ENCODE data around the gene C16orf89.

The C16orf89 gene

DNA sequence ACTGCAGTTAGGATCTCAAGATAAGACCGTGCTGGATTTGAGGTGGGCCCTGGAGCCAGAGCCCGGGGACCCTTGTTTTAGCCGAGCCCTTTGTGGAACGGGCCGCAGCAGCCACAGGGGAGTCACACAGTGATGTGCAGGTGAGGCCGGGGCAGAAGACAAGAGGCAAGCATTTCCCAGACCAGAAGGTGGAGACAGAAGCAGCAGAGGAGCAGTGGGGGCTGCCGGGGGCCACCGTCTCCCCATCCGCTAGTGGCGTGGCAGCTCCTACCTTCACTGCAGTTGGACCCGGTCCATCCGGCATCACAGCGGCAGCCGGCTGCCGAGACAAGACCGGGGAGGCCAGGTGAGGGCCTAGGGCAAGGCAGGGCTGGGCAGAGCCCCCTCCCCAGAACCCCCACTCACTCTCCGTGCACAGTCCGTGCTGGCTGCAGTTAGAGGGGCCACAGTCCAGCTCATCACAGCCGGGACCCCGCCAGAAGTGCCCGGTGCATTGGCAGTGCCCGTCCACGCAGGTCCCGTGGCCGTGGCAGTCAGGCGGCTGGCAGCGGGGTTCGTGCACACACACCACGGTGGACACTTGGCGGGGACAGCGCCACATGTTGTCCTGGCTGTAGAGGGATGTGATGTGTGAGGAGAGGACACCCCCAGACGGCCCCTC is 38.1 kb downstream of the C16orf89 start:
- Histone ChIP-seq H3K36me3 (ENCODE audit: control insufficient read depth, insufficient read depth, low read length) (peaks cover 5% of the 10 kb centered on the region), H3K4me3 (ENCODE audit: extremely low read depth, insufficient read depth, low read length, poor library complexity, severe bottlenecking) (no peak overlapping the region), H3K27ac (ENCODE audit: low read depth, low read length, severe bottlenecking) (no peak overlapping the region), H3K4me1 (ENCODE audit: control insufficient read depth, insufficient read depth, low read length, poor library complexity, severe bottlenecking) (no peaks in the 10 kb centered on the region), H3K9me3 (ENCODE audit: control insufficient read depth, low read length) (no peaks in the 10 kb centered on the region)
- 91% methylated on average over 17 to 28 of the region's 32 CpGs for WGBS, 2 experiments (ENCODE audit: insufficient coverage in 2 of 2)

DNA sequence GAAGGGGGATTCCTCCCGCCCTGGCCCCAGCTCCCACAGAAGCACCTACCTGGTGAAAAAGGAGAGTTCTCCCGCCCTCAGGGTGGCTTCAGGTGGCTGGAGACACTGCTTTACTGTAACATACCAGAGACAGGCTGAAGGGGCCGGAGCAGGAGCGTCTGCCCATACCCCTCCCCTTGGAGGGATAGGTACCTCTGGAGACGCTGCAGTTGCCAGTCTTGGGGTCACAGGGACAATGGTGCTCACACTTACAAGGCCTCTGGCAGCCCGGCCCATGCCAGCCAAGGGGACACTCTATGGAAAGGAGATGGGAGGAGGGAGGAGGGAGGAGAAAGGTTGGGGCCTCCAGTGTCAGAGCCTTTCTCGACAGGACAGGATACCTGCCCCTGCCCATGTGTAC is 38.7 kb downstream of the C16orf89 start:
- WGBS, 2 experiments (ENCODE audit: insufficient coverage in 2 of 2) = 88 to 91% methylated on average over 7 of the region's 7 CpGs
- no peaks in the 10 kb centered on the region for H3K4me1 ChIP-seq (ENCODE audit: control insufficient read depth, insufficient read depth, low read length, poor library complexity, severe bottlenecking)
- H3K4me3 ChIP-seq (ENCODE audit: extremely low read depth, insufficient read depth, low read length, poor library complexity, severe bottlenecking) = no peak overlapping the region
- H3K27ac ChIP-seq (ENCODE audit: low read depth, low read length, severe bottlenecking) = no peak overlapping the region
- H3K36me3 ChIP-seq (ENCODE audit: control insufficient read depth, insufficient read depth, low read length) = peaks cover 5% of the 10 kb centered on the region
- no peaks in the 10 kb centered on the region for H3K9me3 ChIP-seq (ENCODE audit: control insufficient read depth, low read length)

DNA sequence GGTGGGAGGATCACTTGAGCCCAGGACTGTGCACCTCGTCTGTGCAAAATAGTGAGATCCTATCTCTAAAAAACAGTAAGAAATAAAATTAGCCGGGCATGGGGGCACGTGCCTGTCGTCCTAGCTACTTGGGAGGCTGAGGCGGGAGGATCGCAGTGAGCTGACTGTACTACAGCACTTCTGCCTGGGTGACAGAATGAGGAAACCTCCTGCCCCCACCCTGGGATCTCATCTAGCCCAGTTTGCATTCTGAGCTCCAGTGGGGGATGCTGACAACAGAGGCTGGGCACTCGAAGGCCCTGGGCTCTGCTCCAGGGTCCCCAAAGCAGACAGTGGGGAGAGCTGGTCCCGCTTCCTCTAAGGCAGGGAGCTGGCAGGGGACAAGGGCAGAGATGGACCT is 39.1 kb downstream of the C16orf89 start:
- Histone ChIP-seq H3K4me3 (ENCODE audit: extremely low read depth, insufficient read depth, low read length, poor library complexity, severe bottlenecking) (no peak overlapping the region), H3K9me3 (ENCODE audit: control insufficient read depth, low read length) (no peaks in the 10 kb centered on the region), H3K4me1 (ENCODE audit: control insufficient read depth, insufficient read depth, low read length, poor library complexity, severe bottlenecking) (no peaks in the 10 kb centered on the region), H3K36me3 (ENCODE audit: control insufficient read depth, insufficient read depth, low read length) (peaks cover 5% of the 10 kb centered on the region), H3K27ac (ENCODE audit: low read depth, low read length, severe bottlenecking) (no peak overlapping the region)
- 93% methylated on average over 4 to 7 of the region's 8 CpGs for WGBS, 2 experiments (ENCODE audit: insufficient coverage in 2 of 2)

- peaks cover 5% of the 10 kb centered on the region for H3K36me3 ChIP-seq (ENCODE audit: control insufficient read depth, insufficient read depth, low read length)
- no peak overlapping the region for H3K4me3 ChIP-seq (ENCODE audit: extremely low read depth, insufficient read depth, low read length, poor library complexity, severe bottlenecking)
- no peaks in the 10 kb centered on the region for H3K4me1 ChIP-seq (ENCODE audit: control insufficient read depth, insufficient read depth, low read length, poor library complexity, severe bottlenecking)
- WGBS, 2 experiments (ENCODE audit: insufficient coverage in 2 of 2) = 24 to 53% methylated on average over 12 to 15 of the region's 17 CpGs
- H3K27ac ChIP-seq (ENCODE audit: low read depth, low read length, severe bottlenecking) = no peak overlapping the region
- no peaks in the 10 kb centered on the region for H3K9me3 ChIP-seq (ENCODE audit: control insufficient read depth, low read length)
These were observed 40.6 kb downstream of the C16orf89 start for GRCh38 chr16:5025171-5025632.

GRCh38 chr16:5024632-5025031 is 41.1 kb downstream of the C16orf89 start:
- Histone ChIP-seq H3K27ac (ENCODE audit: low read depth, low read length, severe bottlenecking) (no peak overlapping the region), H3K36me3 (ENCODE audit: control insufficient read depth, insufficient read depth, low read length) (peaks cover 5% of the 10 kb centered on the region), H3K4me3 (ENCODE audit: extremely low read depth, insufficient read depth, low read length, poor library complexity, severe bottlenecking) (no peak overlapping the region), H3K4me1 (ENCODE audit: control insufficient read depth, insufficient read depth, low read length, poor library complexity, severe bottlenecking) (no peaks in the 10 kb centered on the region), H3K9me3 (ENCODE audit: control insufficient read depth, low read length) (no peaks in the 10 kb centered on the region)
- WGBS, 2 experiments (ENCODE audit: insufficient coverage in 2 of 2) = 86 to 87% methylated on average over 4 of the region's 4 CpGs

- Histone ChIP-seq H3K4me1 (ENCODE audit: control insufficient read depth, insufficient read depth, low read length, poor library complexity, severe bottlenecking) (no peaks in the 10 kb centered on the region), H3K9me3 (ENCODE audit: control insufficient read depth, low read length) (no peaks in the 10 kb centered on the region), H3K36me3 (ENCODE audit: control insufficient read depth, insufficient read depth, low read length) (peaks cover 2% of the 10 kb centered on the region), H3K4me3 (ENCODE audit: extremely low read depth, insufficient read depth, low read length, poor library complexity, severe bottlenecking) (no peak overlapping the region), H3K27ac (ENCODE audit: low read depth, low read length, severe bottlenecking) (no peak overlapping the region)
- WGBS, 2 experiments (ENCODE audit: insufficient coverage in 2 of 2) = 92 to 98% methylated on average over 5 to 6 of the region's 6 CpGs
These were observed 43.2 kb downstream of the C16orf89 start for GRCh38 chr16:5022521-5022920.

- no peaks in the 10 kb centered on the region for H3K9me3 ChIP-seq (ENCODE audit: control insufficient read depth, low read length)
- no peaks in the 10 kb centered on the region for H3K4me1 ChIP-seq (ENCODE audit: control insufficient read depth, insufficient read depth, low read length, poor library complexity, severe bottlenecking)
- H3K36me3 ChIP-seq (ENCODE audit: control insufficient read depth, insufficient read depth, low read length) = no peaks in the 10 kb centered on the region
- 80 to 86% methylated on average over 7 to 15 of the region's 15 CpGs for WGBS, 2 experiments (ENCODE audit: insufficient coverage in 2 of 2)
- no peak overlapping the region for H3K27ac ChIP-seq (ENCODE audit: low read depth, low read length, severe bottlenecking)
- H3K4me3 ChIP-seq (ENCODE audit: extremely low read depth, insufficient read depth, low read length, poor library complexity, severe bottlenecking) = no peak overlapping the region
These were observed 45.2 kb downstream of the C16orf89 start for GRCh38 chr16:5020551-5020950.

DNA sequence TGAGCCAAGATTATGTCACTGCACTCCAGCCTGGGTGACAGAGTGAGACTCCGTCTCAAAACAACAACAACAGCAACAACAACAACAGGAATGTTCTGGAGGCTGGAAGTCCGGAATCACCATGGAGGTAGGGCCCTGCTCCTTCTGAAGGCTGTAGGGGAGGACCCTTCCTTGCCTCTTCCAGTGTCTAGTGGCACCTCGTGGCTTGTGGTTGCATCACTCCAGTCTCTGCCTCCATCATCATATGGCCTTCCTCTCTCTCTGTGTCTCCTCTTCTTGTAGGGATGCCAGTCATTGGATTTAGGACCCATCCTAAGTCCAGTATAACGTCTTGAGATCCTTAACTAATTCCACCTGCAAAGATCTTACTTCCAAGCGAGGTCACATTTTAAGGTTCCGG is 46.0 kb downstream of the C16orf89 start:
- H3K4me3 ChIP-seq (ENCODE audit: extremely low read depth, insufficient read depth, low read length, poor library complexity, severe bottlenecking) = no peak overlapping the region
- no peaks in the 10 kb centered on the region for H3K36me3 ChIP-seq (ENCODE audit: control insufficient read depth, insufficient read depth, low read length)
- no peak overlapping the region for H3K27ac ChIP-seq (ENCODE audit: low read depth, low read length, severe bottlenecking)
- no peaks in the 10 kb centered on the region for H3K4me1 ChIP-seq (ENCODE audit: control insufficient read depth, insufficient read depth, low read length, poor library complexity, severe bottlenecking)
- WGBS, 2 experiments (ENCODE audit: insufficient coverage in 2 of 2) = 71 to 89% methylated on average over 3 to 4 of the region's 6 CpGs
- no peaks in the 10 kb centered on the region for H3K9me3 ChIP-seq (ENCODE audit: control insufficient read depth, low read length)

- Histone ChIP-seq H3K4me3 (ENCODE audit: extremely low read depth, insufficient read depth, low read length, poor library complexity, severe bottlenecking) (no peak overlapping the region), H3K36me3 (ENCODE audit: control insufficient read depth, insufficient read depth, low read length) (no peaks in the 10 kb centered on the region), H3K4me1 (ENCODE audit: control insufficient read depth, insufficient read depth, low read length, poor library complexity, severe bottlenecking) (no peaks in the 10 kb centered on the region), H3K27ac (ENCODE audit: low read depth, low read length, severe bottlenecking) (no peak overlapping the region), H3K9me3 (ENCODE audit: control insufficient read depth, low read length) (no peaks in the 10 kb centered on the region)
- WGBS, 2 experiments (ENCODE audit: insufficient coverage in 2 of 2) = 79 to 88% methylated on average over 4 of the region's 9 CpGs
These were observed 47.0 kb downstream of the C16orf89 start for GRCh38 chr16:5018793-5019192.

DNA sequence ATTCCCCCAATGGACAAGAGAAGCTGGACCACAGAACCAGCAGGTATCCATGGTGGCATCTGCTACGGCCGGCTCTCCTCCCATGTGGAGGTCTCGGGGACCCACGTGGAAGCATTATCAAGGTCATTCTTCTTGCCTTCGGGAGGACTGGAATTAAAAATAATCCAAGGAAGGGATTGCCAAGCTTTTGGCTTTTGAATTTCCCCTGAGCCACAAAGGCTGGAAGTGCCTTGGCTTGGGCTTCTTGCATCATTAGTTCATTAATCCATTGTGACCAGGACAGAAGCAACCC is 48.1 kb downstream of the C16orf89 start:
- H3K36me3 ChIP-seq (ENCODE audit: control insufficient read depth, insufficient read depth, low read length) = no peaks in the 10 kb centered on the region
- H3K27ac ChIP-seq (ENCODE audit: low read depth, low read length, severe bottlenecking) = no peak overlapping the region
- no peaks in the 10 kb centered on the region for H3K9me3 ChIP-seq (ENCODE audit: control insufficient read depth, low read length)
- WGBS, 2 experiments (ENCODE audit: insufficient coverage in 2 of 2) = 78 to 96% methylated on average over 5 of the region's 5 CpGs
- no peaks in the 10 kb centered on the region for H3K4me1 ChIP-seq (ENCODE audit: control insufficient read depth, insufficient read depth, low read length, poor library complexity, severe bottlenecking)
- H3K4me3 ChIP-seq (ENCODE audit: extremely low read depth, insufficient read depth, low read length, poor library complexity, severe bottlenecking) = no peak overlapping the region

DNA sequence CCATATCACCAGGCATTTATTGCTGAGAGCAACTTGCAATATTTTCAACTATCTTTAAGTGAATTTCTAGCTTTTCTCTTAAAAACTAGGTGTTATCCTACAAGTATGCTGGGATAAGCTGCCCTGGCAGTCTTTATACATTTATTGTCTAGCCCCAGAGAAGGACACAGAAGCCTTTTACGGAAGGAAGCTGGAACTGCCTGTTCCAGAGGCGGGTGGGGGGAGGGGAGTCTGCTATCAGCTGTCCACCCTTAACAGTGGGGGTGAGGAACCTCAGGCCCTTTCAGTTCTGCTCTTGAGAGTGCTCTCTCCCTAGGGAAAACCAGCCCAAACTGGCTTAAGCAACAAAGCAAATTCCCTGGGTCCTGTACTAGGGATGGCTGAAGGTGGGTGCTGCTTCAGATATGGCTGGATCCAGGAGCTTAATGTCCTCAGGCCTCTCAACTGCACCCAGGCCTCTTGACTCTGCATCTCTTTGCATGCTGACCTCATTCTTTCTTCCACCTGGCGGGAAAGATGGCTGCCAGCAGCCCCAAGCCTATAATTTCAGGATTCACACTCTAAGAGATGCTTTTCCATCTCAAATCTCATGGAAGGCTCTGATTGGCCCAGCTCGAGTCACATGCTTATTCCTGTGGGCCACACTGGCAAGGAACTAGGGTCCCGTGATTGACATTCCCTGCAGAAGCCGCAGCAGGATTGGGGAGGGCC is 48.6 kb downstream of the C16orf89 start:
- WGBS, 2 experiments (ENCODE audit: insufficient coverage in 2 of 2) = 89 to 96% methylated on average over 5 of the region's 6 CpGs
- H3K4me3 ChIP-seq (ENCODE audit: extremely low read depth, insufficient read depth, low read length, poor library complexity, severe bottlenecking) = no peak overlapping the region
- H3K9me3 ChIP-seq (ENCODE audit: control insufficient read depth, low read length) = no peaks in the 10 kb centered on the region
- H3K27ac ChIP-seq (ENCODE audit: low read depth, low read length, severe bottlenecking) = no peak overlapping the region
- no peaks in the 10 kb centered on the region for H3K36me3 ChIP-seq (ENCODE audit: control insufficient read depth, insufficient read depth, low read length)
- no peaks in the 10 kb centered on the region for H3K4me1 ChIP-seq (ENCODE audit: control insufficient read depth, insufficient read depth, low read length, poor library complexity, severe bottlenecking)
